Activated T-cell treated with anti-CD3 and anti-CD28 coated beads, Interleukin-2, amount 50 U/mL, for 72 hours (primary cell): Measurements from ENCODE around the gene SRSF2. TPM values are rescaled to one million over a fixed set of nuclear protein-coding genes. Genes with fewer than 3 reads are reported as not detected.
A peak's percentile ranks its signal among the peaks of the same experiment; 100 is the strongest.
"Not testable (repeated sequence)": the region's sequence is repeated elsewhere in the genome, so short reads cannot be mapped to it uniquely, and the experiment has no call there.

Experiments used
- ATAC-seq, 2 donors: fragments of 150-1000 bp; cut with Tn5 transposase; replicated peaks in 1 of 2; 2 replicates each; pipeline ENCODE4 v1.10.0; 2021; ENCODE audit warnings: moderate library complexity in 2 of 2, mild to moderate bottlenecking in 1 of 2
- DNase-seq, 2 donors: peaks; one replicate each; pipeline ENCODE4 v3.0.0; 2021 to 2022; ENCODE audit warnings: mixed read lengths in 1 of 2
- H3K27ac Mint-ChIP-seq: one replicate; pipeline ENCODE4 v1.8.0; 2022; ENCODE audit warnings: mild to moderate bottlenecking, moderate library complexity, mixed read lengths
- H3K27me3 Mint-ChIP-seq: one replicate; pipeline ENCODE4 v1.8.0; 2022; ENCODE audit warnings: low read depth, mixed read lengths
- H3K36me3 Mint-ChIP-seq, 2 donors: one replicate each; pipeline ENCODE4 v1.8.0; 2022; ENCODE audit warnings: mixed read lengths in 2 of 2, mild to moderate bottlenecking in 1 of 2; ENCODE audit not compliant: insufficient read depth in 2 of 2
- H3K4me1 Mint-ChIP-seq: one replicate; pipeline ENCODE4 v1.8.0; 2022; ENCODE audit warnings: low read depth, mixed read lengths
- H3K4me3 Mint-ChIP-seq, 2 donors: one replicate each; pipeline ENCODE4 v1.8.0; 2022; ENCODE audit warnings: mild to moderate bottlenecking in 2 of 2, mixed read lengths in 2 of 2, moderate library complexity in 2 of 2
- H3K9me3 Mint-ChIP-seq, 2 donors: one replicate each; pipeline ENCODE4 v1.8.0; 2022; ENCODE audit warnings: mixed read lengths in 2 of 2
- total RNA-seq, 2 donors: library from RNA; stranded (reverse); gene quantifications; one replicate each; pipeline ENCODE4 v1.2.3, GENCODE V29; 2022

The SRSF2 gene
- total RNA-seq, 2 donors from 2014 or later = 260 to 275 TPM

DNA sequence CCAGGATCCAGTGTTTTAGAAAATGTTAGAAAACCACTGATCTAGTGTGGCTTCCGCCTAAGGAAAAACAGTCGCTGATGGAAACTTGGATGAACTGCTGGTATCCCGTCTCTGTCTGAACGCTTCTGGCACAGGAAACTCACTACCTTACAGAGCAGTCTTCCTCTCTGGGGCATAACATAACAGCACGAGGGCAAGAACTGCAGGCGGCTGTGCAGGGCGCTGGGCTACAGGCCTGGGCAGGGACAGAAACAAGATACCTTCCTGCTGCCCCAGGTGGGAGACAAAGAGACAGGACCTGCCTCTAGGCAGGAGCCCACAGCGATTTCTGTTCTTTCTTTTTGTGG, 36.9 kb downstream of the SRSF2 start:
- no peak for DNase-seq
- Mint-ChIP-seq H3K4me1 (peaks cover 6% of the 10 kb centered on the region), H3K4me3 (peak overlapping the region in 1 of 2 donors; percentile 4), H3K36me3 (no peaks in the 10 kb centered on the region), H3K9me3 (no peaks in the 10 kb centered on the region), H3K27ac (no peak overlapping the region), H3K27me3 (no peaks in the 10 kb centered on the region)
- no peak for ATAC-seq

DNA sequence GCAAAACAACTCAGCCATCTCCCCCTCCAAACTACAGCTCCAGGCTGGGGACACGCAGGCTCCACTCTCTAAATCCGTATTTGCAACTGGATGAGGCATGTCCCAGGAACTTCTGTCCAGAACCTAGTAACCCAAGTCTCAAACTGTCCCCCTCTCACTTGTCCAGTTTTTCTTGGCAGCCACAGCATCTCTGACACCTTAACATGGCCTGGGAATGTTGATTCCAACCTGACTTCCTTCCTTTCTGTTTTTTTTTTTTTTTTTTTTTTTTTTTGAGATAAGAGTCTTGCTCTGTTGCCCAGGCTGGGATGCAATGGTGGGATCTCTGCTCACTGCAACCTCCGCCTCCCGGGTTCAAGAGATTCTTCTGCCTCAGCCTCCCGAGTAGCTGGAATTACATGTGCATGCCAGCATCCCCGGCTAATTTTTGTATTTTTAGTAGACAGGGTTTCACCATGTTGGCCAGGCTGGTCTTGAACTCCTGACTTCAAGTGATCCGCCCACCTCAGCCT, 38.6 kb downstream of the SRSF2 start:
- not testable (repeated sequence) for H3K27me3 Mint-ChIP-seq, H3K4me1 Mint-ChIP-seq, H3K4me3 Mint-ChIP-seq, H3K36me3 Mint-ChIP-seq, ATAC-seq, DNase-seq, H3K27ac Mint-ChIP-seq, H3K9me3 Mint-ChIP-seq

GRCh38 chr17:76697702-76698465, 39.2 kb downstream of the SRSF2 start:
- H3K36me3 Mint-ChIP-seq = no peaks in the 10 kb centered on the region
- no peaks in the 10 kb centered on the region for H3K9me3 Mint-ChIP-seq
- no peak for ATAC-seq
- H3K27me3 Mint-ChIP-seq = no peaks in the 10 kb centered on the region
- H3K4me1 Mint-ChIP-seq = peaks cover 6% of the 10 kb centered on the region
- no peak overlapping the region for H3K27ac Mint-ChIP-seq
- no peak for DNase-seq
- H3K4me3 Mint-ChIP-seq = no peak overlapping the region

DNA sequence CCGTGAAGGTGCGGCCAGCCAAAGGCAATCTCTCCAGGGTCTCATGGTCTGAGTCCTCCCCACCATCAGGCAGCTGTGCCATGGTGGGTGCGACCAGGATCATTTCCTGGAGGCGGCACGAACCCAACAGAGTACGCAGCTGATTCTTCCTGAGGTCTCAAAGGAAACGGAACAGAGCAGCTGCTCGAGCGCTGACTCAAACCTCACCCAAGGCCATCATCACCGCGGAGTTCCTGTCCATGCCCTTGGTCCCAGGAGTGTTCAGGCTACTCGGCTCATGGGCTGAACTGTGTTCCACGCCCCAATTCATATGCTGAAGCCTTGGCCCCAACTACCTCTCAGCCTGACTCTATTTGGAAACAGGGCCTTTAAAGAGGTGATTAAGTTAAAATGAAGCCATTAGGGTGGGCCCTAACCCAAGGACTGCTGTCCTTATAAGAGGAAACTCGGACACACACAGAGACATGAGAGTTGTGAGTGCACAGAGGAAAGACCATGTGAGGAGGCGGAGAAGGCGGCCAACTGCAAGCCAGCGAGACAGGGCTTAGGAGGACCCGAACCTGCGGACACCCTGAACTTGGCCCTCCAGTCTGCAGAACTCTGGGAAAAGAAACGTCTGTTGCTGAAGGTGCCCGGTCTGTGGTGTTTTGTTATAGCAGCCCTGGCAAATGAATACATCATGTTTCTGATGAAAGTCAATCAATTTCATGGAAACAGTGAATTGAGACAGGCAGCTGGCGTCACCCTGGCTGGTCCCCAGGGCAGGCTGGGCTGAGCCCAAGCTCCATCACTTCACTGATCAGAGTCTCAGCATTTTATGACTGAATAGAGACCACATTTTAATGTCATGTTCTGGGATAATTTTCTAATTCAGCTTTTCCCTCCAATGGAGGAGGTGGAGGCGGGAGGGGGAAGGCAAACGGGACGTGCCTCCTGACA, 40.1 kb downstream of the SRSF2 start:
- Mint-ChIP-seq H3K36me3 (no peaks in the 10 kb centered on the region), H3K9me3 (no peaks in the 10 kb centered on the region), H3K27me3 (no peaks in the 10 kb centered on the region), H3K27ac (no peak overlapping the region), H3K4me1 (peaks cover 6% of the 10 kb centered on the region), H3K4me3 (no peak overlapping the region)
- ATAC-seq (peak in 1 of 2 donors; percentile 38), DNase-seq (no peak)

GRCh38 chr17:76695059-76695831, 41.9 kb downstream of the SRSF2 start:
- H3K4me1 Mint-ChIP-seq = peaks cover 6% of the 10 kb centered on the region
- H3K27me3 Mint-ChIP-seq = no peaks in the 10 kb centered on the region
- no peak overlapping the region for H3K27ac Mint-ChIP-seq
- no peak for ATAC-seq
- H3K9me3 Mint-ChIP-seq = no peaks in the 10 kb centered on the region
- H3K4me3 Mint-ChIP-seq = no peak overlapping the region
- no peaks in the 10 kb centered on the region for H3K36me3 Mint-ChIP-seq
- DNase-seq = no peak

- ATAC-seq = no peak
Observed at GRCh38 chr17:76691379-76692191, 45.5 kb downstream of the SRSF2 start.

DNA sequence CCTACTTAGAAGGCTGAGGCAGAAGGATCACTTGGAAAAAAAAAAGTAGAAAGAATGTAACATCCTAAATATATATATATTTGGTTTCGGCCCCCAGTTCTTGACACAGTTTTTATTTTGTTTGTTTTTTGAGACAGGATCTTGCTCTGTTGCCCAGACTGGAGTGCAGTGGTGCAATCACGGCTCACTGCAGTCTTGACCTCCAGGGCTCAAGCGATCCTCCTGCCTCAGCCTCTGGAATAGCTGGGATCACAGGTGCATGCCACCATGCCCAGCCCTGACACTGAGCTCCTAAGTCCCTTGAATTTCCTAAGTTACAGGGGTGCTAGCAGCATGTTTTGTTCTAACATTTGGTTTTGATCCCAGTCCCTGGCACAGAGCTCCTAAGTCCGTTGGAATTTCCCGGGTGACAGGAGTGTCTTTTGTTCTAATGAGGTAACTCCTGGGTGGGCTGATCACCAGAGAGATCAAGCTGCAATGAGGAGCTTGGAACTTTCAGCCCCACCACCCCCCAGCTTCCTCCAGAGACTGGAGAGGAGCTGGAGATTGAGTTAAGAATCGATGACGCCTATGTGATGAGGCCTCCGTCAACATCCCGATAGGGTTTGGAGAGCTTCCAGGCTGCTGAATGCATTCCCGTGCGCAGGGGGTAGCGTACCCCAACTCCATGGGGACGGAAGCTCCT, 46.4 kb downstream of the SRSF2 start:
- Mint-ChIP-seq H3K4me3 (no peak overlapping the region), H3K4me1 (peaks cover 4% of the 10 kb centered on the region)
- no peak for ATAC-seq

More at GRCh38 chr17:76691379-76692191, 45.5 kb downstream of the SRSF2 start:
- H3K4me1 Mint-ChIP-seq = peaks cover 6% of the 10 kb centered on the region
- no peaks in the 10 kb centered on the region for H3K9me3 Mint-ChIP-seq
- H3K27me3 Mint-ChIP-seq = no peaks in the 10 kb centered on the region
- DNase-seq = no peak
- no peak overlapping the region for H3K4me3 Mint-ChIP-seq
- H3K36me3 Mint-ChIP-seq = no peaks in the 10 kb centered on the region
- no peak overlapping the region for H3K27ac Mint-ChIP-seq

GRCh38 chr17:76689859-76690258, 47.3 kb downstream of the SRSF2 start:
- ATAC-seq (no peak), DNase-seq (no peak)
- no peaks in the 10 kb centered on the region for H3K27me3 Mint-ChIP-seq
- H3K4me1 Mint-ChIP-seq = no peaks in the 10 kb centered on the region
- H3K4me3 Mint-ChIP-seq = no peak overlapping the region
- H3K9me3 Mint-ChIP-seq = no peaks in the 10 kb centered on the region
- no peak overlapping the region for H3K27ac Mint-ChIP-seq
- no peaks in the 10 kb centered on the region for H3K36me3 Mint-ChIP-seq

More for the DNA sequence above, 46.4 kb downstream of the SRSF2 start:
- H3K27me3 Mint-ChIP-seq = no peaks in the 10 kb centered on the region
- no peaks in the 10 kb centered on the region for H3K36me3 Mint-ChIP-seq
- H3K9me3 Mint-ChIP-seq = no peaks in the 10 kb centered on the region
- H3K27ac Mint-ChIP-seq = no peak overlapping the region
- no peak for DNase-seq

GRCh38 chr17:76688165-76688622, 48.9 kb downstream of the SRSF2 start:
- no peak for DNase-seq
- H3K9me3 Mint-ChIP-seq = no peaks in the 10 kb centered on the region
- no peak for ATAC-seq
- no peak overlapping the region for H3K27ac Mint-ChIP-seq
- no peak overlapping the region for H3K4me3 Mint-ChIP-seq
- H3K4me1 Mint-ChIP-seq = no peaks in the 10 kb centered on the region
- H3K27me3 Mint-ChIP-seq = no peaks in the 10 kb centered on the region
- no peaks in the 10 kb centered on the region for H3K36me3 Mint-ChIP-seq

DNA sequence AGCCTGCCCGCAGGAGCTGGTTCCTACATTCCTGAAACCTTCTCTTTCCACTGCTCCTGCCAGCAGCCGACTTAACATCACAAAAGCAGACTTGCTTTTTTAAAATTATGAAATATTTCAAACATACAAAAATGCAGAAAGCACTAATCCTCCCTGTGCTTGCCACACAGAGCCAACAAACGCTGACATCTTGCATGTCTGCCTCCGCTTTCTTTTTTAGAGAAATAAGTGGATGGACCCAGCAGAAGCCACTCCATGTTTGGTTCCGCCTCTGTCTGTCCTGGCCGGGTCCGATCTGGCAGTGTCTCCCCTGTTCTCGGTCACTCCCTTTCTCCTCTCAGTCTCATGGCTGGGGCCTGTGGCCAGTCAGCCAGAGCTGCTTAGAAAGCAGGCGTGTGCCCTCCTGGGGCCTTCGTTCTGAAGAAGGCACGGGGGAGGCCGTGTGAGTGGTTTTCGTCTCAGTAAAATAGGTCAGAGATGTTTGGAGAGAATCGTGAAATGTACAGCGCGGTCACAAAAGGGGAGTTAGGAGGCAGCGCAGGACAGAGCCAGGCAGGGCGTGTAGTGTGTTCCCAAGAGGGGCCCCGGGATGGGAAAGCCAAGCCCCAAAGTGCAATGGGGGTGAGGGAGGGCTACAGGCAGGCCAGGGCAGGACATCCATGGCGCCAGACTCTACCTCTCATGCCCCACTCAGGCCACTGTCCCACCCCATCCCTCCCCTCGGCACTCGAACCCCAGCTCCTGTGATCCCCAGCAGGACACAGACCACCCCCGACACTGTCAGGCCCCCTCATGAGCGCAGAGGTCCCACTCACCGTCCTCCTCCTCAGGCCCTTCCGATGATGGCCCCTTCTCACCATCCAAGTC, 49.6 kb downstream of the SRSF2 start:
- Mint-ChIP-seq H3K4me1 (no peaks in the 10 kb centered on the region), H3K9me3 (no peaks in the 10 kb centered on the region), H3K27me3 (no peaks in the 10 kb centered on the region), H3K27ac (no peak overlapping the region), H3K4me3 (no peak overlapping the region), H3K36me3 (no peaks in the 10 kb centered on the region)
- ATAC-seq = no peak
- DNase-seq = no peak
